Body of pancreas (tissue), 4 donors: ENCODE measurements around the gene ATRNL1. TPM values are rescaled to one million over a fixed set of nuclear protein-coding genes. Genes with fewer than 3 reads are reported as not detected.

Experiments used
- ATAC-seq: fragments of 150-250 bp; one replicate; pipeline ENCODE4 v1.9.1; 2016
- DNase-seq, 4 donors: peaks; one replicate each; pipeline ENCODE4 v3.0.0-alpha.2; 2019
- H3K27ac ChIP-seq, 4 donors: fragments of 200-600 bp; sonication (generic); 1 replicate in 3 of 4; 2 replicates in 1 of 4; pipeline versions ENCODE4 v1.5.1 to v1.6.1; 2016 to 2019; ENCODE audit warnings: mild to moderate bottlenecking in 1 of 4, mixed read lengths in 1 of 4, moderate library complexity in 1 of 4
- H3K27me3 ChIP-seq, 2 donors: fragments of 200-600 bp; sonication (generic); one replicate each; pipeline ENCODE4 v1.6.0; 2016; ENCODE audit warnings: mild to moderate bottlenecking in 1 of 2
- H3K36me3 ChIP-seq, 2 donors: fragments of 200-600 bp; sonication (generic); replicated peaks in 1 of 2; 2 replicates each; pipeline ENCODE4 v1.5.1; 2016; ENCODE audit warnings: low read depth in 2 of 2; ENCODE audit not compliant: insufficient read depth in 1 of 2
- H3K4me1 ChIP-seq: fragments of 200-600 bp; sonication (generic); one replicate; pipeline ENCODE4 v1.6.0; 2016
- H3K4me3 ChIP-seq, 2 donors: fragments of 200-600 bp; sonication (generic); 1 replicate in 1 of 2; 2 replicates in 1 of 2; pipeline ENCODE4 v1.5.1; 2016 to 2019
- H3K9me3 ChIP-seq, 3 donors: fragments of 200-600 bp; sonication (generic); 1 replicate in 2 of 3; 2 replicates in 1 of 3; pipeline ENCODE4 v1.5.1; 2016
- CTCF ChIP-seq, 7 experiments: fragments of 450-650 bp in 4 of 7; fragments of 200-600 bp in 3 of 7; sonication (generic) in 3 of 7; IDR thresholded peaks; one replicate each; pipeline ENCODE4 v1.5.1; 2016 to 2019; ENCODE audit warnings: antibody characterized with exemption in 7 of 7
- POLR2A ChIP-seq, 3 donors: fragments of 450-650 bp; IDR thresholded peaks; one replicate each; pipeline ENCODE4 v1.6.1; 2016; ENCODE audit warnings: antibody characterized with exemption in 3 of 3, mild to moderate bottlenecking in 2 of 3
- WGBS, 2 donors: methylation state at CpG; one replicate each; pipeline ENCODE4 v1.1.5; 2017; 5-methylcytosine and 5-hydroxymethylcytosine counted together
- intact Hi-C: fragments of 100-400 bp; cut with DNase I; formaldehyde crosslinking; loops from one replicate; pipeline ENCODE4 v1.15.1; 2023
- total RNA-seq, 2 donors: library from RNA; depleted of rRNA; stranded (reverse); fragments of >200 nt; gene quantifications; one replicate each; pipeline ENCODE4 v1.1.0, GENCODE V29; 2016

ATRNL1 gene
- total RNA-seq, 2 donors from 2014 or later = 3.0 to 6.5 TPM

GRCh38 chr10:115063701-115064658, 29.2 kb upstream of the ATRNL1 start:
- H3K9me3 ChIP-seq = no peaks in the 10 kb centered on the region
- no peaks in the 10 kb centered on the region for H3K36me3 ChIP-seq
- H3K4me1 ChIP-seq = no peaks in the 10 kb centered on the region
- H3K4me3 ChIP-seq = no peak overlapping the region
- DNase-seq = no peak
- intact Hi-C loops = no loop called here
- H3K27ac ChIP-seq = no peak overlapping the region
- WGBS, 2 donors = 60 to 64% methylated on average over 5 of the region's 5 CpGs
- no peak for TF ChIP-seq POLR2A (IDR thresholded peaks at IDR 0.05)
- TF ChIP-seq CTCF (IDR thresholded peaks at IDR 0.05) = no peak
- ATAC-seq = no peak
- no peaks in the 10 kb centered on the region for H3K27me3 ChIP-seq

GRCh38 chr10:115065801-115066200, 27.4 kb upstream of the ATRNL1 start:
- Histone ChIP-seq H3K27ac (no peak overlapping the region), H3K36me3 (no peaks in the 10 kb centered on the region), H3K4me1 (no peaks in the 10 kb centered on the region), H3K9me3 (no peaks in the 10 kb centered on the region), H3K4me3 (no peak overlapping the region), H3K27me3 (no peaks in the 10 kb centered on the region)
- intact Hi-C loops = no loop called here
- 79 to 92% methylated on average over 6 of the region's 6 CpGs for WGBS, 2 donors
- TF ChIP-seq POLR2A (IDR thresholded peaks at IDR 0.05) = no peak
- TF ChIP-seq CTCF (IDR thresholded peaks at IDR 0.05) = no peak
- ATAC-seq (no peak), DNase-seq (no peak)

GRCh38 chr10:115066528-115066927, 26.6 kb upstream of the ATRNL1 start:
- intact Hi-C loops = no loop called here
- Histone ChIP-seq H3K36me3 (no peaks in the 10 kb centered on the region), H3K9me3 (no peaks in the 10 kb centered on the region), H3K4me1 (no peaks in the 10 kb centered on the region), H3K27ac (no peak overlapping the region), H3K4me3 (no peak overlapping the region), H3K27me3 (no peaks in the 10 kb centered on the region)
- DNase-seq (no peak), ATAC-seq (no peak)
- TF ChIP-seq POLR2A (IDR thresholded peaks at IDR 0.05) (no peak), CTCF (IDR thresholded peaks at IDR 0.05) (no peak)
- 24 to 29% methylated on average over 1 of the region's 1 CpG for WGBS, 2 donors

- ATAC-seq = no peak
- Histone ChIP-seq H3K27me3 (no peaks in the 10 kb centered on the region), H3K4me1 (no peaks in the 10 kb centered on the region), H3K27ac (no peak overlapping the region), H3K36me3 (no peaks in the 10 kb centered on the region), H3K9me3 (no peaks in the 10 kb centered on the region), H3K4me3 (no peak overlapping the region)
- no peak for DNase-seq
- intact Hi-C loops = no loop called here
- 69 to 76% methylated on average over 1 of the region's 1 CpG for WGBS, 2 donors
- TF ChIP-seq POLR2A (IDR thresholded peaks at IDR 0.05) (no peak), CTCF (IDR thresholded peaks at IDR 0.05) (no peak)
These were observed 19.4 kb upstream of the ATRNL1 start for GRCh38 chr10:115073796-115074195.

GRCh38 chr10:115082506-115082905, 10.7 kb upstream of the ATRNL1 start:
- Histone ChIP-seq H3K36me3 (no peaks in the 10 kb centered on the region), H3K27ac (no peak overlapping the region), H3K27me3 (no peaks in the 10 kb centered on the region), H3K4me1 (no peaks in the 10 kb centered on the region), H3K4me3 (no peak overlapping the region), H3K9me3 (no peaks in the 10 kb centered on the region)
- intact Hi-C loops = no loop called here
- ATAC-seq (no peak), DNase-seq (no peak)
- 54 to 56% methylated on average over 2 of the region's 2 CpGs for WGBS, 2 donors
- no peak for TF ChIP-seq POLR2A (IDR thresholded peaks at IDR 0.05)
- no peak for TF ChIP-seq CTCF (IDR thresholded peaks at IDR 0.05)
